OCI-LY7 (cell line): Measurements from ENCODE around the gene OSM.

Experiments
- CTCF ChIP-seq: fragments of 200-600 bp; sonication (generic); conservative IDR thresholded peaks from 2 replicates; pipeline ENCODE4 v1.5.1; 2014; ENCODE audit warnings: mild to moderate bottlenecking, antibody characterized with exemption, low read length, moderate library complexity, mixed read lengths
- EZH2phosphoT487 ChIP-seq: fragments of 200-600 bp; sonication (generic); IDR thresholded peaks from 2 replicates; pipeline ENCODE4 v1.6.1; 2018; ENCODE audit warnings: low read depth, borderline replicate concordance, mild to moderate bottlenecking, mixed run types, antibody characterized with exemption, low read length, moderate library complexity, mixed read lengths

GRCh38 chr22:30248484-30248883 lies 18.2 kb downstream of the OSM start:
- TF ChIP-seq EZH2phosphoT487: no peak
- no peak for TF ChIP-seq CTCF
